Omental fat pad (tissue), 4 donors: ENCODE measurements around the gene TECR. TPM values are rescaled to one million over a fixed set of nuclear protein-coding genes. Genes with fewer than 3 reads are reported as not detected.

Experiments used
- ATAC-seq: fragments of 150-250 bp; one replicate; pipeline ENCODE4 v1.9.1; 2016; ENCODE audit warnings: mild to moderate bottlenecking, moderate library complexity; ENCODE audit not compliant: low FRiP score
- DNase-seq: peaks from one replicate; pipeline ENCODE4 v3.0.0-alpha.2; 2019; ENCODE audit warnings: low spot score
- CTCF ChIP-seq, 3 donors: fragments of 450-650 bp; IDR thresholded peaks; one replicate each; pipeline ENCODE4 v1.5.1; 2016 to 2017; ENCODE audit warnings: antibody characterized with exemption in 3 of 3, mild to moderate bottlenecking in 3 of 3, moderate library complexity in 2 of 3
- total RNA-seq, 4 donors: library from RNA; depleted of rRNA; stranded (reverse); fragments of >200 nt; gene quantifications; one replicate each; pipeline ENCODE4 v1.1.0, GENCODE V29; 2016

The TECR gene
- total RNA-seq, 4 donors from 2014 or later, result 32.9 to 58.1 (median 46.8) TPM

GRCh38 chr19:14511229-14511593 lies 18.2 kb upstream of the TECR start:
- DNase-seq (no peak), ATAC-seq (no peak)
- no peak for TF ChIP-seq CTCF (IDR thresholded peaks at IDR 0.05)

- ATAC-seq (no peak), DNase-seq (no peak)
- no peak for TF ChIP-seq CTCF (IDR thresholded peaks at IDR 0.05)
Observed at GRCh38 chr19:14512406-14512961, 16.9 kb upstream of the TECR start.

- ATAC-seq, result no peak
- no peak for DNase-seq
- TF ChIP-seq CTCF (IDR thresholded peaks at IDR 0.05), result no peak
Observed at GRCh38 chr19:14514215-14514863, 15.1 kb upstream of the TECR start.

DNA sequence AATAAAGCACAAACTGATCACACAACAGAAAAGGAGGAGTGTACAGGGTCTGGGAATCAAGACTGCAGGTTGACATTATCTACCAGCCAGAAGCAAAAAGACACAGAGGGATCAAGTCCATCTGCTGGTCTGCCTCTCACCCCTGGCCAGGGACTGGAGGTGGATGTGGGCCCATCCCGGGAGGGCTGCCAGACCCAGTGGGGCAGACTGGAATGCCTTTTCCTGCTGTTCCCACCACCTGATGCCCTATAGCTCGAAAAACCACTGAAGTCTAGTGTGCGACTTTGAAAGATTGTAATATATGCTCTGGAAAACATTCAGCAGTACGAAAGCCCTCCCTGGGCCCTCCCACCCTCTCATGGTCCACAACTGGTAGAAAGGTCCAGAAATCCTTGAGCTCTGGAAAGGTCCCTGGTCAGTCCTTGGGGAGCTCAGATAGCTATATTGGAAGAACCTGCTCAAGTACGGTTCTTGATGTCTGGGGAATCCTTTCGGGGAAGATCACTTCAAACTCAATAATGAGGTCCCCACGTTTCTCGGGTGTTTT lies 13.8 kb upstream of the TECR start:
- no peak for ATAC-seq
- DNase-seq, result no peak
- TF ChIP-seq CTCF (IDR thresholded peaks at IDR 0.05), result no peak

DNA sequence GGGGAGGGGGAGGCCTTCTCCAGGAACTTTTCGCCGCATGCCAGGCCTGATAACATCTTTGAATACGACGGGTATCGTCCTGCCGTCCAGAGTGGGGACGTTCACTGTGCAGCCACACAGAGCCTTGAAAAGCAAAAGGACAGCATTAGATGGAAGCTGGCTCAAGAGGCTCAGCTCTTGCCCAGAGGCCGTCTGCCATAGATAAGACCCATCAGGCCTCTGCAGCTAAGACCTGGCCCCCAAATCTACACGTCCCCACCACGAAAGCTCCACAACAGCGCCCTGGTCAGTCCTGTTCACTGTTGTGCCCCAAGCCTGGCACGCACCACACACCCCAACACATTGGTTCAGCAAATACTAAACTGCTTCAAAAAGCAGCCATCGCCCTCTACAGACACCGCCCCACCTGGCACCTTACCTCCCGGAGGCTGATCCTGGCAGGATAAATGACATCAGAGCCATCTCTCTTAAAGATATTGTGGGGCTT lies 13.3 kb upstream of the TECR start:
- ATAC-seq, result no peak
- no peak for TF ChIP-seq CTCF (IDR thresholded peaks at IDR 0.05)
- DNase-seq, result no peak

GRCh38 chr19:14516746-14517438 lies 12.5 kb upstream of the TECR start:
- DNase-seq, result no peak
- TF ChIP-seq CTCF (IDR thresholded peaks at IDR 0.05), result no peak
- ATAC-seq, result no peak
